Gastrocnemius medialis (tissue), 4 donors: ENCODE results near the gene CKB.
A peak's percentile ranks its signal among the peaks of the same experiment; 100 is the strongest.

Experiments used
- POLR2A ChIP-seq, 2 donors: fragments of 450-650 bp; IDR thresholded peaks; one replicate each; pipeline ENCODE4 v1.6.1; 2017; ENCODE audit warnings: antibody characterized with exemption in 2 of 2, mild to moderate bottlenecking in 2 of 2, moderate library complexity in 2 of 2
- TF ChIP-seq, protein P1 (sequence below), 5 experiments: fragments of 450-650 bp in 3 of 5; fragments of 200-600 bp in 2 of 5; sonication (generic) in 2 of 5; IDR thresholded peaks in 4 of 5; conservative IDR thresholded peaks in 1 of 5; 1 replicate in 4 of 5; 2 replicates in 1 of 5; pipeline ENCODE4 v1.5.1; 2016 to 2019; ENCODE audit warnings: antibody characterized with exemption in 5 of 5, mild to moderate bottlenecking in 3 of 5, moderate library complexity in 3 of 5

DNA sequence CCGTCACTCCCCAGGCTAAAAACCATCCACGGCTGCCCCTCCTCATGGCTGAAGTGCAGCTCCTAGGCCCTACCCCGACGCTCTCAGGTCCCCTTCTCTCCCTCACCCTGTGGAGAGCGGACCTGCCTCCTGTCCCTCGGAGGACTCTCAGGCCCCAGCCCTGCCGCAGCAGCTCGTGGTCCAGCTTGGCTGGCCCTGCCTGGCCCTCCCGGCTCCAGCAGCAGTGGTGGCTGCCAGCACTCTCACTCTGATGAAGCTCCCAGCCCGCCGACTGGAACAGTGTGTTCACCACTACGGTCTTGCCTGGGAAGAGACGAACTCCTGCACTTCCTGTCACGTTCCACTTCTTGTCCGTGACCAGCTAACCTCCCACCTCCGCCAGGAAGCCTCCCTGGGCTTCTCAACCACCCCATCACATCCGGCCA, 28.7 kb upstream of the CKB start:
- TF ChIP-seq, protein P1, sequence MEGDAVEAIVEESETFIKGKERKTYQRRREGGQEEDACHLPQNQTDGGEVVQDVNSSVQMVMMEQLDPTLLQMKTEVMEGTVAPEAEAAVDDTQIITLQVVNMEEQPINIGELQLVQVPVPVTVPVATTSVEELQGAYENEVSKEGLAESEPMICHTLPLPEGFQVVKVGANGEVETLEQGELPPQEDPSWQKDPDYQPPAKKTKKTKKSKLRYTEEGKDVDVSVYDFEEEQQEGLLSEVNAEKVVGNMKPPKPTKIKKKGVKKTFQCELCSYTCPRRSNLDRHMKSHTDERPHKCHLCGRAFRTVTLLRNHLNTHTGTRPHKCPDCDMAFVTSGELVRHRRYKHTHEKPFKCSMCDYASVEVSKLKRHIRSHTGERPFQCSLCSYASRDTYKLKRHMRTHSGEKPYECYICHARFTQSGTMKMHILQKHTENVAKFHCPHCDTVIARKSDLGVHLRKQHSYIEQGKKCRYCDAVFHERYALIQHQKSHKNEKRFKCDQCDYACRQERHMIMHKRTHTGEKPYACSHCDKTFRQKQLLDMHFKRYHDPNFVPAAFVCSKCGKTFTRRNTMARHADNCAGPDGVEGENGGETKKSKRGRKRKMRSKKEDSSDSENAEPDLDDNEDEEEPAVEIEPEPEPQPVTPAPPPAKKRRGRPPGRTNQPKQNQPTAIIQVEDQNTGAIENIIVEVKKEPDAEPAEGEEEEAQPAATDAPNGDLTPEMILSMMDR (IDR thresholded peaks at IDR 0.05 in 4 of 5, conservative IDR thresholded peaks at IDR 0.05 in 1 of 5), result no peak
- peak; percentile 17 to 62 for TF ChIP-seq POLR2A (IDR thresholded peaks at IDR 0.05)
